GM23338 (cell line): ENCODE results near the gene PRSS21. TPM values are rescaled to one million over a fixed set of nuclear protein-coding genes. Genes with fewer than 3 reads are reported as not detected.

Experiments
- ATAC-seq: fragments of 200-7000 bp; cut with Tn5 transposase; 3 replicates; pipeline ENCODE4 v1.9.1; 2020
- DNase-seq: peaks from one replicate; pipeline ENCODE4 v3.0.0-alpha.2; 2015; ENCODE audit warnings: low spot score
- H2AFZ ChIP-seq: fragments of 200-600 bp; sonication (generic); 2 replicates; pipeline ENCODE4 v1.8.0; 2016; ENCODE audit warnings: antibody characterized with exemption, mild to moderate bottlenecking, moderate library complexity
- H3F3A ChIP-seq: fragments of 200-600 bp; sonication (generic); replicated peaks from 2 replicates; pipeline ENCODE4 v1.8.0; 2017; ENCODE audit warnings: antibody characterized with exemption, mixed run types, low read depth
- H3K27ac ChIP-seq: fragments of 200-600 bp; sonication (generic); 2 replicates; pipeline ENCODE4 v1.6.1; 2016; ENCODE audit warnings: low read depth
- H3K27me3 ChIP-seq: fragments of 200-600 bp; sonication (generic); 2 replicates; pipeline ENCODE4 v1.8.0; 2016; ENCODE audit warnings: mild to moderate bottlenecking, mixed run types, moderate library complexity; ENCODE audit not compliant: insufficient read depth
- H3K36me3 ChIP-seq: fragments of 200-600 bp; sonication (generic); 2 replicates; pipeline ENCODE4 v1.8.0; 2016; ENCODE audit warnings: mild to moderate bottlenecking; ENCODE audit not compliant: insufficient read depth
- H3K4me1 ChIP-seq: fragments of 200-600 bp; sonication (generic); 2 replicates; pipeline ENCODE4 v1.8.0; 2016; ENCODE audit warnings: mild to moderate bottlenecking, moderate library complexity; ENCODE audit not compliant: insufficient read depth
- H3K4me2 ChIP-seq: fragments of 200-600 bp; sonication (generic); 2 replicates; pipeline ENCODE4 v1.7.1; 2017; ENCODE audit warnings: mixed run types
- H3K4me3 ChIP-seq: fragments of 200-600 bp; sonication (generic); 2 replicates; pipeline ENCODE4 v1.6.1; 2016; ENCODE audit warnings: mixed run types
- H3K79me2 ChIP-seq: fragments of 200-600 bp; sonication (generic); replicated peaks from 2 replicates; pipeline ENCODE4 v1.8.0; 2017; ENCODE audit warnings: mild to moderate bottlenecking; ENCODE audit not compliant: insufficient read depth
- H3K9me2 ChIP-seq: fragments of 200-600 bp; sonication (generic); 2 replicates; pipeline ENCODE4 v1.8.0; 2017; ENCODE audit not compliant: insufficient read depth
- H4K20me1 ChIP-seq: fragments of 200-600 bp; sonication (generic); replicated peaks from 2 replicates; pipeline ENCODE4 v1.8.0; 2017; ENCODE audit warnings: mild to moderate bottlenecking; ENCODE audit not compliant: insufficient read depth
- H3K27ac Mint-ChIP-seq: 2 replicates; pipeline ENCODE4 v1.8.0; 2020; ENCODE audit warnings: inconsistent platforms, mild to moderate bottlenecking, moderate library complexity, mixed read lengths
- H3K27me3 Mint-ChIP-seq: 3 replicates; pipeline ENCODE4 v1.8.0; 2022; ENCODE audit warnings: low read depth, mild to moderate bottlenecking, moderate library complexity, mixed read lengths, inconsistent platforms; ENCODE audit not compliant: insufficient read depth, poor library complexity
- H3K36me3 Mint-ChIP-seq: 3 replicates; pipeline ENCODE4 v1.8.0; 2021; ENCODE audit warnings: low read depth, mild to moderate bottlenecking, inconsistent platforms, moderate library complexity, mixed read lengths
- H3K4me1 Mint-ChIP-seq: 3 replicates; pipeline ENCODE4 v1.8.0; 2020; ENCODE audit warnings: mild to moderate bottlenecking, inconsistent platforms, mixed read lengths
- H3K4me3 Mint-ChIP-seq: 3 replicates; pipeline ENCODE4 v1.8.0; 2021; ENCODE audit warnings: moderate library complexity, mild to moderate bottlenecking, inconsistent platforms, mixed read lengths
- H3K9me3 Mint-ChIP-seq: 3 replicates; pipeline ENCODE4 v1.8.0; 2020; ENCODE audit warnings: moderate library complexity, mild to moderate bottlenecking, inconsistent platforms, mixed read lengths
- CREB1 ChIP-seq: fragments of 250-450 bp; sonication (Bioruptor Pico); IDR thresholded peaks from 2 replicates; pipeline ENCODE4 v1.5.0; 2020; ENCODE audit warnings: low read depth, mild to moderate bottlenecking, moderate library complexity
- EZH2 ChIP-seq: fragments of 200-600 bp; sonication (generic); IDR thresholded peaks from one replicate; pipeline ENCODE4 v1.8.0; 2017; ENCODE audit warnings: antibody characterized with exemption, mild to moderate bottlenecking, low read depth; ENCODE audit not compliant: unreplicated experiment
- REST ChIP-seq: IDR thresholded peaks from one replicate; pipeline ENCODE4 v1.6.1; 2018; ENCODE audit warnings: antibody characterized with exemption; ENCODE audit not compliant: unreplicated experiment
- STAT1 ChIP-seq: IDR thresholded peaks from one replicate; pipeline ENCODE4 v1.6.1; 2016; ENCODE audit warnings: antibody characterized with exemption; ENCODE audit not compliant: unreplicated experiment
- ZNF462 ChIP-seq: fragments of 250-450 bp; sonication (Bioruptor Pico); IDR thresholded peaks from 2 replicates; pipeline ENCODE4 v1.5.0; 2020; ENCODE audit warnings: mild to moderate bottlenecking, moderate library complexity
- polyA plus RNA-seq: library from polyadenylated mRNA; unstranded; fragments of >200 nt; fragmentation: Nextera tagmentation; extraction: Ambion mirVana; gene quantifications from 2 replicates; pipeline ENCODE4 v1.2.1, GENCODE V29; 2016
- total RNA-seq: library from RNA; depleted of rRNA; stranded (reverse); fragments of >200 nt; shearing (Covaris generic); gene quantifications from 2 replicates; pipeline ENCODE4 v1.2.3, GENCODE V29; 2014

Gene PRSS21
- total and polyA plus RNA-seq, 2 experiments from 2014 or later: 2.4 to 3.1 TPM

DNA sequence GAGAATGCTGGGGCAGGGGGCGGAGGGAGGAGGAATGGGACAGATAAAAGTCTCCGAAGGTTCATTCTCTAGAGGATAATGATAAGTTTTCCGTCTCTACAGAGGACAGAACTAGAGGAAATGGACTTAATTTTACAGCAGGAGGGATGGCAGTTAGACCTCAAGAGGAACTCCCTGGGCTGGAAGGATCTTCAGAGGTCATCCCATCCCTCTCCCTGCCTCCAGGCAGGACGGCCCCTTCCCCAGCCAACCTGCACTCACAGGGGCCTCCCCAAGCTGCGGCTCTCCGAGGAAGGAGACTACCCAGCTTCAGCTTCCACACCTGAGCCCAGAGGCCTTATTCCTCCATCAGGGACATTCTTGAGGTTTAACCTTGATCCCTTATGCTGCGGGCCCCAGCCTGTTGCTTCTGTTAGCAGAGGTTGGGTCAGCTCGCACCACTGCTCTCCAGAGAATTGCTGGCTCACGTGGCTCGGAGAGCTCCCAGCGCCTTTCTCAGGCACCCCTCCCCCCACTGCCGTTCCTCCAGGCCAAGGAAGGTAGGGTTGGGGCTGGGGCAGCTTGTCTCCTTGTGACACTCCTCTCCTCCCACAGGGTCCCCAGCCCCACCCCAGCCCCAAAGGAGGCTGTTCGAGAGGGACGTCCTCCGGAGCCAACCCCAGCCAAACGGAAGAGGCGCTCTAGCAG, 48.5 kb upstream of the PRSS21 start:
- H4K20me1 ChIP-seq: peaks cover 22% of the 10 kb centered on the region

More for the DNA sequence above, 48.5 kb upstream of the PRSS21 start:
- H3K4me2 ChIP-seq: no peak overlapping the region
- peak overlapping the region; percentile 62 for H3K27ac Mint-ChIP-seq
- peaks cover 32% of the 10 kb centered on the region for H3K9me3 Mint-ChIP-seq
- no peaks in the 10 kb centered on the region for H3K27me3 ChIP-seq
- no peaks in the 10 kb centered on the region for H3K4me1 ChIP-seq
- ATAC-seq (no peak), DNase-seq (no peak)
- H3K79me2 ChIP-seq: peaks cover 52% of the 10 kb centered on the region
- peaks cover 37% of the 10 kb centered on the region for H3K4me1 Mint-ChIP-seq
- no peak overlapping the region for H3K4me3 Mint-ChIP-seq
- H3K4me3 ChIP-seq: no peak overlapping the region
- peak overlapping the region; percentile 66; the same call in 1 of the 2 replicates for H3K27ac ChIP-seq
- peaks cover 65% of the 10 kb centered on the region for H3K27me3 Mint-ChIP-seq
- H3K36me3 ChIP-seq: peaks cover 54% of the 10 kb centered on the region
- H3K36me3 Mint-ChIP-seq: peaks cover 99% of the 10 kb centered on the region
- TF ChIP-seq ZNF462 (no peak), STAT1 (no peak), EZH2 (no peak), REST (no peak), CREB1 (no peak)
- no peak overlapping the region for H2AFZ ChIP-seq
- peaks cover 21% of the 10 kb centered on the region for H3K9me2 ChIP-seq
- H3F3A ChIP-seq: peaks cover 72% of the 10 kb centered on the region
